Cardiac muscle cell (in vitro differentiated cells and primary cell): ENCODE data around the gene MS4A6E. TPM values are rescaled to one million over a fixed set of nuclear protein-coding genes. Genes with fewer than 3 reads are reported as not detected.
A peak's percentile ranks its signal among the peaks of the same experiment; 100 is the strongest.
"Not testable (repeated sequence)": the region's sequence is repeated elsewhere in the genome, so short reads cannot be mapped to it uniquely, and the experiment has no call there.

Experiments
- DNase-seq, 2 donors: peaks; one replicate each; pipeline versions ENCODE4 v3.0.0 to v3.0.0-alpha.2; 2010 to 2017; ENCODE audit warnings: low read depth in 1 of 2, low spot score in 1 of 2
- H3K27ac ChIP-seq: fragments of 200-600 bp; sonication (generic); 2 replicates; pipeline ENCODE4 v1.5.1; 2016
- H3K27me3 ChIP-seq: fragments of 200-600 bp; sonication (generic); 2 replicates; pipeline ENCODE4 v1.6.0; 2016; ENCODE audit warnings: control low read depth
- H3K36me3 ChIP-seq: fragments of 200-600 bp; sonication (generic); 2 replicates; pipeline ENCODE4 v1.5.1; 2016; ENCODE audit warnings: control low read depth
- H3K4me1 ChIP-seq: fragments of 200-600 bp; sonication (generic); 2 replicates; pipeline ENCODE4 v1.8.1; 2017; ENCODE audit warnings: low read depth, mild to moderate bottlenecking, mixed run types
- H3K4me3 ChIP-seq: fragments of 200-600 bp; sonication (generic); 2 replicates; pipeline ENCODE4 v1.5.1; 2016; ENCODE audit warnings: mild to moderate bottlenecking
- H3K9me3 ChIP-seq: fragments of 200-600 bp; sonication (generic); 2 replicates; pipeline ENCODE4 v1.5.1; 2017; ENCODE audit warnings: low read depth, mild to moderate bottlenecking, control low read depth
- CTCF ChIP-seq: IDR thresholded peaks from 2 replicates; pipeline ENCODE4 v1.5.1; 2012; ENCODE audit warnings: low read depth, mild to moderate bottlenecking, low read length
- polyA plus RNA-seq: library from polyadenylated mRNA; unstranded; fragments of >200 nt; fragmentation: Nextera tagmentation; extraction: Ambion mirVana; gene quantifications from 2 replicates; pipeline ENCODE4 v1.2.1, GENCODE V29; 2016
- total RNA-seq: library from RNA; depleted of rRNA; stranded (reverse); fragments of >200 nt; gene quantifications from 2 replicates; pipeline ENCODE4 v1.2.3, GENCODE V29; 2016

Gene MS4A6E
- total and polyA plus RNA-seq, 2 experiments from 2014 or later, result not detected

- Histone ChIP-seq H3K27me3 (no peaks in the 10 kb centered on the region), H3K27ac (no peak overlapping the region), H3K4me3 (no peak overlapping the region), H3K36me3 (no peaks in the 10 kb centered on the region), H3K9me3 (no peaks in the 10 kb centered on the region), H3K4me1 (no peaks in the 10 kb centered on the region)
- no peak for DNase-seq
- no peak for TF ChIP-seq CTCF
Observed at GRCh38 chr11:60292145-60292544, 34.9 kb upstream of the MS4A6E start.

- TF ChIP-seq CTCF, result no peak
- Histone ChIP-seq H3K27ac (no peak overlapping the region), H3K4me3 (no peak overlapping the region)
Observed at GRCh38 chr11:60301178-60301577, 25.9 kb upstream of the MS4A6E start.

GRCh38 chr11:60301884-60302283 is 25.2 kb upstream of the MS4A6E start:
- H3K27ac ChIP-seq, H3K9me3 ChIP-seq, H3K36me3 ChIP-seq, H3K27me3 ChIP-seq, H3K4me3 ChIP-seq, H3K4me1 ChIP-seq, DNase-seq: not testable (repeated sequence)

More at GRCh38 chr11:60301178-60301577, 25.9 kb upstream of the MS4A6E start:
- no peaks in the 10 kb centered on the region for H3K36me3 ChIP-seq
- no peaks in the 10 kb centered on the region for H3K9me3 ChIP-seq
- no peaks in the 10 kb centered on the region for H3K4me1 ChIP-seq
- no peaks in the 10 kb centered on the region for H3K27me3 ChIP-seq
- DNase-seq, result no peak

GRCh38 chr11:60303661-60304060 is 23.4 kb upstream of the MS4A6E start:
- no peak for DNase-seq
- no peaks in the 10 kb centered on the region for H3K9me3 ChIP-seq
- no peaks in the 10 kb centered on the region for H3K27me3 ChIP-seq
- TF ChIP-seq CTCF, result no peak
- H3K4me3 ChIP-seq, result no peak overlapping the region
- no peak overlapping the region for H3K27ac ChIP-seq
- H3K36me3 ChIP-seq, result no peaks in the 10 kb centered on the region
- H3K4me1 ChIP-seq, result no peaks in the 10 kb centered on the region

- no peaks in the 10 kb centered on the region for H3K9me3 ChIP-seq
- H3K27ac ChIP-seq, result no peak overlapping the region
- no peaks in the 10 kb centered on the region for H3K27me3 ChIP-seq
- no peak for TF ChIP-seq CTCF
- H3K4me1 ChIP-seq, result no peaks in the 10 kb centered on the region
- peak in 1 of 2 donors; percentile 9 for DNase-seq
- no peaks in the 10 kb centered on the region for H3K36me3 ChIP-seq
- no peak overlapping the region for H3K4me3 ChIP-seq
Observed at GRCh38 chr11:60305906-60306619, 21.0 kb upstream of the MS4A6E start.

GRCh38 chr11:60307507-60308195 is 19.4 kb upstream of the MS4A6E start:
- no peaks in the 10 kb centered on the region for H3K27me3 ChIP-seq
- no peak overlapping the region for H3K4me3 ChIP-seq

More at GRCh38 chr11:60307507-60308195, 19.4 kb upstream of the MS4A6E start:
- TF ChIP-seq CTCF, result no peak
- Histone ChIP-seq H3K9me3 (no peaks in the 10 kb centered on the region), H3K4me1 (no peaks in the 10 kb centered on the region), H3K36me3 (no peaks in the 10 kb centered on the region), H3K27ac (no peak overlapping the region)
- DNase-seq, result no peak
